ENCODE data around the gene ZNF81.
"Not testable (repeated sequence)": the region's sequence is repeated elsewhere in the genome, so short reads cannot be mapped to it uniquely, and the experiment has no call there.

- TF ChIP-seq POLR2A, CTCF, POLR2AphosphoS5, EP300 (IDR thresholded peaks at IDR 0.05): not testable (repeated sequence)
Observed at GRCh38 chrX:47807272-47807538, 29.5 kb upstream of the ZNF81 start.

Data from gastroesophageal sphincter (tissue), 3 donors.